IPS-18c (cell line): ENCODE data around the gene CERCAM.
A peak's percentile ranks its signal among the peaks of the same experiment; 100 is the strongest.
"Not testable (repeated sequence)": the region's sequence is repeated elsewhere in the genome, so short reads cannot be mapped to it uniquely, and the experiment has no call there.

ENCODE experiments used
- H3K4me3 ChIP-seq: 2 replicates; pipeline ENCODE4 v1.7.0; 2013; ENCODE audit warnings: low read depth, mild to moderate bottlenecking, low read length, moderate library complexity; ENCODE audit not compliant: insufficient read depth
- H3K9me3 ChIP-seq: one replicate; pipeline ENCODE4 v1.6.1; 2013; ENCODE audit warnings: mild to moderate bottlenecking, low read length, moderate library complexity; ENCODE audit not compliant: control insufficient read depth, insufficient read depth

Gene CERCAM

DNA sequence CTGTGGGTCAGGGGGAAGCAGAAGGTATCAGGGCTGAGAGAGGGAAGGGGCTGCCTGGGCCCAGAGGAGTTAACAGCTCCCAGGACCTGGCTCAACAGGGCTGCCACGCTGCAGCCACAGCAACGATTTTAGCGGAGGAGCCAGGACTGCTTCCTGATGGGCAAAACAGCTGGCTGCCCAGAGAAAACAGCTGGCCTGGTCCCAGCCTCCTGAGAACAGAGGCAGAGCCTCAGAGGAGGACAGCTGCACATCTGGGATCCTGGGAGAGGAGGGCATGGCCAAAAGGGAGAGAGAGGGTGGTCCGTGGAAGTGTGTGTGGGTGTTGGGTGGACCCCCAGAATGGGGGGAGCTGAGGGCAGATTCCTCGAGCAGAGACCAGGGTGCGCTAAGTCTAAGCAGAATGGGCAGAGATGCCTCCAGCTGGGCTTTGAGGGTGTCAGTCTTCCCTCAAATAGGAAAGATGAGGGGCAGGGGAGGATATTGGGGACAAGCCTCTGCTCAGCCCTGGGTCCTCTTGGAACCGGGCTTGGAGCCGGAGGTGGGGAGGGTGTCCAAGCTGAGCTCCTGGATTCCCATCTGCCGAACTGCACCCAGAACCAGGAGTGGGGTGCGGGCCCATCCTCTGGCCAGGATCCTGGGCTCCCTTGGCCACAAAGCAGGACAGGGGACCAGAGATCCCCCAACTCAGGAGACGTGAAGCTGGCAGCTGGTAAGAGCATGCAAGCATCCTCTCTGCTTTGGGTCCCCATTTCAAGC is 9.1 kb upstream of the CERCAM start:
- Histone ChIP-seq H3K4me3 (no peak overlapping the region), H3K9me3 (no peaks in the 10 kb centered on the region)

DNA sequence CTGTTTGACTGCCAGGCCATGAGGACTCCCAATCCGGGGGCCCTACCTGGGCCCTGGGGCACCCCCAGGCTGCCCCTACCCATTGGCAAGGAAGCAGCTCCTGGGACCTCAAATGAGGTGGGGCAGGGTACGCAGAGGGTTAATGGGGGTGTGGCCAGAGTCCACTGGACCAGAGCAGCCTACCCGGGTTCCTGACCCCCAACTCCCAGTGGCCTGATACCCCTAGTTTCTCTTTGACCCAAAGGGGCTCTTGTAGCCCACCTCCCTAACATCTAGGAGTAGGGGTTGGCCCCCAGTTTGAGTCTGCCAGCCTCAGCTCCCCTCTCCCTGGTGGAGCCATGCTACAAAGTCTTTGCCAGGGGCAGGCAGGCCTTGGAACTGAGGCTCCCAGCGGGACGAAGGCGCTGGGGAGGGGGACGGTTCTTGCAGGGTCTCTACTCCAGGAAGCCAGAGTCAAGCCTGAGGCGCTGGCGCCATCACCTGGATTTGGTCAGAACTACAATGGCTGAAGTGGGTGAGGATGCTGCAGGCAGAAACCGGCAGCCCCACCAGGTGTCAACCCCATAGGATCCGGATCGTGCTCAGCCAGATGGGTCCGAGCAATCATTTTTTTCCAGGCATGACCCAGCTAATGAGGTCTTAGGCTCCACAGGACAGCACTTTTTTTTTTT is 8.4 kb upstream of the CERCAM start:
- Histone ChIP-seq H3K9me3 (no peaks in the 10 kb centered on the region), H3K4me3 (no peak overlapping the region)

DNA sequence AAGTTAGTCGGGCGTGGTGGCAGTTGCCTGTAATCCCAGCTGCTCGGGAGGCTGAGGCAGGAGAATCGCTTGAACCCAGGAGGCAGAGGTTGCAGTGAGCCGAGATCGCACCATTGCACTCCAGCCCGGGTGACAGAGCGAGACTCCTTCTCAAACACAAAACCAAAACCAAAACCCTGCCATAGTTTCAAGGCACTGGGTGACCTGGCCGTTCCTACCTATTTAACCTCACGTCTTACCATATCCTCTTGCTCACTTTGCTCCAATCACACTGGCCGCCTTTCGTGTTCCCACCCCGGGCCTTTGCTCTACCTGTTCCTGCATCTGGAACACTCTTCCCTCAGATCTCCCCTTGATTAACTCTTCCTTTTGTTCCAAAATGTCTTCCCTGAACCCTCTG is 6.9 kb upstream of the CERCAM start:
- H3K9me3 ChIP-seq, H3K4me3 ChIP-seq: not testable (repeated sequence)

DNA sequence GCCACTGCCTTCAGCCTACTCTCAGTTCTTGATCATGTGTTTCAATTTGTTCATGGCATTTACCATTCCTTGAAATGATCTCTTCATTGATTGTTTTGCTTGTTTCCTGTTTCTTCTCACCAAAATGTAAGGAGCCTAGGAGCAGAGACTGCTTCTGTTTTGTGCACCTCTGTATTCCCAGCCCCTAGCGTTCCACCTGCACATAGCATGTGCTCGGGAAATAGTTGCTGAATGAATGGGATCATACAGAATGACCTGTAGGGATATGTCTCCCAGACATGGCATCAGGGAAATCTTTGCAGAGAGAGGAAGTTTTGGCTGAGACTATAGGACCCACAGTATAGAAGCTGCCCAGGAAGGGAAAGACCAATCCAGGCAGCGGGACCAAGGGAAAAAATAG is 6.2 kb upstream of the CERCAM start:
- no peak overlapping the region for H3K4me3 ChIP-seq

DNA sequence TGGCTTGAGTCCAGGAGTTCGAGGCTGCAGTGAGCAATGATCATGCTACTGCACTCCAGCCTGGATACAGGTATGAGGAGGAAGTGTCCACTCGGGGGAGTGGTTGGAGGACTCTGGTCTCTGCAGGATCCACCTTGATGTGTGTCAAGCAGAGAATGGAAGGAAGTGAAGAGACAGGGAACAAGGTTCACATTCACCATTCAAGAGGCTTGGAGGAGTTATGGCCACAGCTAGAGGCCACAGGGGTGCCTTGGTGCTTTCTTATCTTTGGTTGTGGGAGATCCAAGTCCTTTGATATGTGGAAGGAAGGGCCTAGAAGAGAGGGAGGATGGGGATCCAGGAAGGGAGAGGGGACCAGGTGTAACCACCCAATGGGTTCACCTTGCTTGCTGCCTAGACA is 5.4 kb upstream of the CERCAM start:
- H3K4me3 ChIP-seq: no peak overlapping the region
- no peaks in the 10 kb centered on the region for H3K9me3 ChIP-seq

More for the DNA sequence above, 6.2 kb upstream of the CERCAM start:
- no peaks in the 10 kb centered on the region for H3K9me3 ChIP-seq

DNA sequence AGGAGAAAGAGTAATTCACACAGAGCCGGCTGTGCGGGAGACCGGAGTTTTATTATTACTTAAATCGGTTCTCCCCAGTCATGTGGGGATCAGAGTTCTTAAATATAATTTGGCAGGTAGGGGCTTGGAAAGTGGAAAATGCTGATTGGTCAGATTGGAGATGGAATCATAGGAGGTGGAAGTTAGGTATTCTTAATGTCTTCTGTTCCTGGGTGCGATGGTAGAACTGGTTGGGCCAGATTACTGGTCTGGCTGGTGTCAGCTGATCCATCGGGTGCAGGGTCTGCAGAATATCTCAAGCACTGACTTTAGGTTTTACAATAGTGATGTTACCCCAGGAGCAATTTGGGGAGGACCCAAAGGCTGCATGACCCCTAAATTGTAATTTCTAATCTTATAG is 4.6 kb upstream of the CERCAM start:
- H3K9me3 ChIP-seq: no peaks in the 10 kb centered on the region
- H3K4me3 ChIP-seq: no peak overlapping the region

DNA sequence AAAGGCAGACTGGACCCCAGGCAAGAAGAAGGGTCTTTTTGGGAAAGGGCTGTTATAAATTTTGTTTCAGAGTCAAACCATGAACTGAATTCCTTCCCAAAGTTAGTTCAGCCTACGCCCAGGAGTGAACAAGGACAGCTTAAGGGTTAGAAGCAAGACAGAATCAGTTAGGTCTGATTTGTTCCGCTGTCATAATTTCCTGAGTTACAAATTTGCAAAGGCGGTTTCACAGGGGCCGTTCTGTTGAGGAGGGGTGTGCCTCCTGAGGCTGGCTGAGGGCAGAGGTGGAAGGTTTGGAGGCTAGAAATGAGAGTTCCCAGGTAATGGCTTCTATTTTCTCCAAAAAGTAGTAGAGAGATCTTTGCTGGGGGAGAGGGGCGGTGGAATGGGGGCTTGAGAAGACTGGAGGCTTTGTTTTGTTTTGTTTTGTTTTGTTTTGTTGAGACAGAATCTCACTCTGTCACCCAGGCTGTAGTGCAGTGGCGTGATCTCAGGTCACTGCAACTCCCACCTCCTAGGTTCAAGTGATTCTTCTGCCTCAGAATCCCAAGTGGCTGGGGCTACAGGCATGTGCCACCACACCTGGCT is 4.1 kb upstream of the CERCAM start:
- H3K4me3 ChIP-seq: no peak overlapping the region
- H3K9me3 ChIP-seq: no peaks in the 10 kb centered on the region

DNA sequence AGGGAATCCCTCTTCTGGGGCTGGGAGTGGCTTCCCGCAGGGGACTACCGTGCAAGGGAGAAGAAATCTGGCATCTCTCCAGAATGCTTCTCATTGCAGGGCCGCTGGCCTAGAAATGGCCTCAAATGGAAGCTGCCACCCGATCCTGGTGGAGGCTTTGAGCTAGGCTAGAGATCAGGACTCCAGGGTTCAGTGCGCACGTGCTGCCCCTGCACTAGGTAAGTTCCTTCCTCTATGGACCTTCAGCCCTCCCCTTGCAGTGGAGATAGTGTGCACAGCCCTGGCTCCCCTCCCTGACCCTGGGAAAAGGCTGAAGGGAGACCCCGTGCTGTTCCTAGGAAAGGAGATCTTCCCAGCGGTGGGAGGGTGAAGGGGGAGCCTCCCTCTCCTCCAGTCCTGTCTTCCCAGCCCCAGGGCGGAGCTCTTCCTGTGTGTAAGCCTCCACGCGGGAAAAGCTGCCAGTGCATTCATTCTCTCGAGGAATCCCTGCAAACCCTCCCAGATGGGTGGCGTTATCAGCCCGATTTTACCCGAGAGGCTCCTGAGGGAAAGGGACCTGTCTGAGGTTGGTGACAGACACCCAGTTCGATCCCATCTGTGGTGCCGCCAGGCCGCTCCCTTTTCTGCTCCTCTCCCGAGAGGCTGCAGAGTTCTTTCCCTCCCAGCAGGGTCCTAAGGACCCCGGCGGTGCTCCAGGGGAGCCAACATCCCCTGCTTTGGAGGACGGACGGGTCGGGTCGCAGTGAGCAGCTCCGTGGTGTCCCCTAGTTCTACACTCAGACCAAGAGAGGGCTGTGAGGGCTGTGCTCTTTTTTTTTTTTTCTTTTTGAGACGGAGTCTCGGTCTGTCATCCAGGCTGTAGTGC is 1.4 kb upstream of the CERCAM start:
- no peak overlapping the region; the same call in 1 of the 2 replicates for H3K4me3 ChIP-seq
- H3K9me3 ChIP-seq: no peaks in the 10 kb centered on the region

DNA sequence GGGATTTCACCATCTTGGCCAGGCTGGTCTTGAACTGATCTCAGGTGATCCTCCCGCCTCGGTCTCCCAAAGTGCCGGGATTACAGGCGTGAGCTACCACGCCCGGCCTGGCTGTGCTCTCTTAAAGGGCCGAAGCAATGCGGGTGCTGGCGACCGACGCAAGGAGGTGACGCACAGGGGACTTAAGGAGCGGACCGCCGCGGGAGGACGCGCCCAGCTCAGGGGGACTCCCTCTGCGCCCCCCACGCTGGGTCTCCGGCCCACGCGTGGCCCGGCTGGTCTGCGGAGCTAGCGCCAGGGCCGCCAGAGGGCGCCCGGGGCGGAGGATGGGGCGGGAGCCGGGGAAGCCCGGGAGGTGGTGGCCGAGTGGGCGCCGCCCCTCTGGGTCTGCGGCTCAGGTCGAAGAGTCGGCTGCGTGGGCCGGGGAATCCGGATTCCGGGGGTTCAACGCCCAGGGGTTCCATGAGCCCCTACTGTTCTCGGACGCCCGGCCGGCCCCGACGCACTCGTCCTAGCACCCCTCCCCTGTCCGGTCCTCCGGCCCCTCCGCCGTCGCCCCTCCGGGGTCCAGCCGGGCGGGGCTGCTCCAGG is 502 bp upstream of the CERCAM start:
- Histone ChIP-seq H3K4me3 (peak overlapping the region; percentile 81), H3K9me3 (no peaks in the 10 kb centered on the region)

DNA sequence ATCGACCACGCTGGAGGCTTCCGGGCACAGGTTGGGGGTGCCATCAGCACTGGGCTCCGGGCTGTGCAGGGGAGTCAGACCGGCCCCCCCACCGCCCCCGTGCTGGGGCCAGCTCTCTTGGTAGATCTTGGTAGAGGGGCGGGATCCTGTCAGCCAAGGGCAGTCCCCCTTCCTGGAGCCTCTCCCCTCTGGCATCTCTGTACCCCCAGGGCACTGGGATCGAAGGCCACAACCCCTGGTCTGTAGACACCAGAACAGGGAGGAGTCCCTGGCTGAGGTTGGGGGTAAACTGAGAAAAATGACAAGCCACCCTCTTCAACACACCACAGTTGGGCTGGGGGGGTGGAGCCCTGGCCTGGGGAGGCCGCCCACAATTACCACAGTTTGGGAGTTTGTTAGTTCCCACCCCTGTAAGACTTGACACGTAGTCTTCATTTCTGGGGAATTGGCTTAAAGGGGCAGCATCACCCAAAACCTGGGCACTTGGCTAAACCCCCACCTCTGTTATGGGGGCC is 882 bp downstream of the CERCAM start:
- peak overlapping the region; percentile 81; the same call in 1 of the 2 replicates for H3K4me3 ChIP-seq
- H3K9me3 ChIP-seq: no peaks in the 10 kb centered on the region

DNA sequence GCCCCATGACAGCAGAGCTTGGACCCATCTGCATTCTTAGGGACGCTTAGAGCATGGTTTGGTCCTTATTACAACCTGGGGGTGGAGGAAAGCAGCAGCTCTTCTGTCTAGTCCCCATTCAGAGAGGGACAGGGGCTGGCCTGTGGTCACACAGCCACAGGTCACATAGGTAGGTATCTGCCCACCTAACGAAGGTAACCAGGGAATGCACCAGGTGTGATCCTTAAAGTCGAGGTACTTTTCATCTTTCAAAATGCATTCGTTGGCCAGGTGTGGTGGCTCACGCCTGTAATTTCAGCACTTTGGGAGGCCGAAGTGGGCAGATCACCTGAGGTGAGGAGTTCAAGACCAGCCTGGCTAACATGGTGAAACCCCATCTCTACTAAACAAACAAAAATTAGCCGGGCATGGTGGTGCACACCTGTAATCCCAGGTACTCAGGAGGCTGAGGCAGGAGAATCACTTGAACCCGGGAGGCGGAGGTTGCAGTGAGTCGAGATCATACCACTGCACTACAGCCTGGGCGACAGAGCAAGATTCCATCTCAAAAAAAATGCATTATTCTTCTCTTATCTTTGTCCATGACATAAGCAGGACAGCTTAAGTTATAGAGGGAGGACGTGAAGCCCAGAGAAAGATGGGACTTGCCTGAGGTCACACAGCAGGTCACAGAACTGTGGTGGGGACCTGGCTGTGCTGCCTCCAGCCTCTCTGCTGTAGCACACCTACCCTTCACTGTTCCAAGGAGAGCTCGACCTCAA is 1.5 kb downstream of the CERCAM start:
- not testable (repeated sequence) for H3K4me3 ChIP-seq, H3K9me3 ChIP-seq

DNA sequence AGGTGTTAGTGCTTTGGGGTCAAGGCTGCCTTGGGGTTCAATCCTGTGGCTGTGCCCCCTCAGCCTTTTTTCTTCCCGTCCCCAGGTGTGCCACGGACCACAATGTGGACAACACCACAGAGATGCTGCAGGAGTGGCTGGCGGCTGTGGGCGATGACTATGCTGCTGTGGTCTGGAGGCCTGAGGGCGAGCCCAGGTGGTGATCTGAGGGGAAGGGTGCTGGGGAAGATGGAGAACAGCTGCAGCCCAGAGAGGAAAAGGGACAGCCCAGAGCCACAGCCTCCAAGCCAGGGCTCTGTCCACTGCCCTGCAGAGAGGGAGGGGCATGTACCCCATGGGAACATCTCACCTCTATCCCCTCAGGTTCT is 2.1 kb downstream of the CERCAM start:
- no peak overlapping the region for H3K4me3 ChIP-seq
- H3K9me3 ChIP-seq: no peaks in the 10 kb centered on the region

DNA sequence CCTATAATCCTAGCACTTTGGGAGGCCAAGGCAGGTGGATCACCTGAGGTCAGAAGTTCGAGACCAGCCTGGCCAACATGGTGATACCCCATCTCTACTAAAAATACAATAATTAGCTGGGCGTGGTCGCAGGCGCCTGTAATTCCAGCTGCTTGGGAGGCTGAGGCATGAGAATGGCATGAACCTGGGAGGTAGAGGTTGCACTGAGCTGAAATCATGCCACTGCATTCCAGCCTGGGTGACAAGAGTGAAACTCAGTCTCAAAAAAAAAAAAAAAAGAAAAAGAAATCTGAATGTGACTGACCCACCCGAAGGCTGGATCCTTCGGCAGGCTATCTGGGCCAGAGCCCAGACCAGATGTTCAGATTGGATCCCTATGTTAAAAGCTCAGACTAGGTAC is 2.7 kb downstream of the CERCAM start:
- not testable (repeated sequence) for H3K9me3 ChIP-seq, H3K4me3 ChIP-seq

DNA sequence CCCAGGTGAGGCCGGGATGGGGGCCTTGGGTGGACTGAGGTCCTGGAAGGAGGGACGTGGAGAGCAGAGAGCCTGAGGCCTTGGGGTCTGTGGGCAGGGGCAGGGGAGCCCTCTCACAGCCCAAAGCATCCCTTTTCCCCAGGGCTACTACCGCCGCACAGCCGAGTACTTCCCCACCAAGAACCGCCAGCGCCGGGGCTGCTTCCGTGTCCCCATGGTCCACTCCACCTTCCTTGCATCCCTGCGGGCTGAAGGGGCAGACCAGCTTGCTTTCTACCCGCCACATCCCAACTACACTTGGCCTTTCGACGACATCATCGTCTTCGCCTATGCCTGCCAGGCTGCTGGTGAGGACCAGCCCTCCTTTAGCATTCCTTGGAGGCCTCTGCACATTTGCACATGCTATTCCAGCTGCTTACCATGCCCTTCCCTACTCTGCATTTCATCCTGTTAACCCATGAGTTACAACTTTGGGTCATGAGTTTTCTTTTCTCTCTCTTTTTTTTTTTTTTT is 3.7 kb downstream of the CERCAM start:
- H3K9me3 ChIP-seq: no peaks in the 10 kb centered on the region

DNA sequence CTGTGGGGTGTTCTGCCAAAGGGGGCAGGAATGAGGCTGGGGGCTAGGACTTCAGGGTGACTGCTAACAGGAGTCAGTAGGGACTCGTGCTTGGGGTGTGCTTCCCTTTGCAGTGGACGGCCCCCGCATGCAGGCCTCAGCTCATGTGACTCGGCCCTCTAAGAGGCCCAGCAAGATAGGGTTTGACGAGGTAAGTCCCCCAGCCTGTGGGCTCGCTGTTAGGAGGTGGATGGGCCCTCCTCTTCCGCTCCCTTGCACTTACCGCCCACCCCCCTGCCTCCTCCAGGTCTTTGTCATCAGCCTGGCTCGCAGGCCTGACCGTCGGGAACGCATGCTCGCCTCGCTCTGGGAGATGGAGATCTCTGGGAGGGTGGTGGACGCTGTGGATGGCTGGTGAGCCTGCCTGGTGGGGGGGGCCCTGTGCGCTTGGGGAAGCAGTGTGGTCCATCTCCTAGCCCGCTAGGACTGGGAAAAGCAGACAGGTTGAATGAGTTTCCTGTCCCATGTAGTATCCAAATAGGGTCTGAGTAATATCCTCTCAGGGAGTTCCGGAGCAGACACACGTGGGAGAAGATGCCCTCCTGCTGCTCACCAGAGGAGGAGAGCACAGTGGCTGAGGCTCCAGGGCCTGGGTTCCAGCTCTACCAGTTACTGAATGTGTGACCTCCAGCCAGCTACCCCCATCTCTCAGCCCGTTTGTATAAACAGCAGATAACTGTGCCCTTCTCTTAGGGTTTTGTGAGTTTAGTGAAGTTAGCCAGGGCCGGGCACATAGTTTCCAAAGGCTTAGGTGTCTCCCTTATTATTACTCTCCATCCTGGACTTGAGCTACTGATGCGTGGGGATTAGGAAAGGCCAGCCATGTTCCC is 8.2 kb downstream of the CERCAM start:
- no peaks in the 10 kb centered on the region for H3K9me3 ChIP-seq
- no peak overlapping the region for H3K4me3 ChIP-seq

More for the DNA sequence above, 3.7 kb downstream of the CERCAM start:
- H3K4me3 ChIP-seq: no peak overlapping the region
